PC-9 (cell line): ENCODE data around the gene DNAJC28.

Source experiments
- EZH2 ChIP-seq: fragments of 200-600 bp; sonication (generic); IDR thresholded peaks from 2 replicates; pipeline ENCODE4 v1.8.0; 2017; ENCODE audit warnings: antibody characterized with exemption, low read depth
- TF ChIP-seq, protein P1 (sequence below): fragments of 200-600 bp; sonication (generic); conservative IDR thresholded peaks from 2 replicates; pipeline ENCODE4 v1.6.1; 2017; ENCODE audit warnings: mixed run types, antibody characterized with exemption, mild to moderate bottlenecking, moderate library complexity

DNA sequence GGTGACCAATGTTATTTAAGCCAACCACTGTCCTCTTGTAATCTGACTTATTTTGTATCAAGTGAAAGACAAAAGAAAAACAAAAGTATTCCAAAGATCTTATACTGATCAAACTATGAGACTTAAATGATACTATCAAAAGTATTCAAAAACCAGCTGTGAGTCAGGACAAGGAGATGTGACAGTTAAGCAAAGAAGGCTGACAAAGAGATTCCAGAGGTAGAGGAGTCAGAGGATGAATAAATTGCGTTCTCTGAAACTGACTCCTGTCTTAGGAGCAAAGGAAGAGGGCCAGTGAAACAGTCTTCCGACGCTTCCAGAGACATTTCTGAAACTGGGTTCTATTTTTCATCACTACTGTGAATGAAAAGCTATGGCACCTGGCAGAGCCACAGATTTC is 32.7 kb downstream of the DNAJC28 start:
- TF ChIP-seq, protein P1, sequence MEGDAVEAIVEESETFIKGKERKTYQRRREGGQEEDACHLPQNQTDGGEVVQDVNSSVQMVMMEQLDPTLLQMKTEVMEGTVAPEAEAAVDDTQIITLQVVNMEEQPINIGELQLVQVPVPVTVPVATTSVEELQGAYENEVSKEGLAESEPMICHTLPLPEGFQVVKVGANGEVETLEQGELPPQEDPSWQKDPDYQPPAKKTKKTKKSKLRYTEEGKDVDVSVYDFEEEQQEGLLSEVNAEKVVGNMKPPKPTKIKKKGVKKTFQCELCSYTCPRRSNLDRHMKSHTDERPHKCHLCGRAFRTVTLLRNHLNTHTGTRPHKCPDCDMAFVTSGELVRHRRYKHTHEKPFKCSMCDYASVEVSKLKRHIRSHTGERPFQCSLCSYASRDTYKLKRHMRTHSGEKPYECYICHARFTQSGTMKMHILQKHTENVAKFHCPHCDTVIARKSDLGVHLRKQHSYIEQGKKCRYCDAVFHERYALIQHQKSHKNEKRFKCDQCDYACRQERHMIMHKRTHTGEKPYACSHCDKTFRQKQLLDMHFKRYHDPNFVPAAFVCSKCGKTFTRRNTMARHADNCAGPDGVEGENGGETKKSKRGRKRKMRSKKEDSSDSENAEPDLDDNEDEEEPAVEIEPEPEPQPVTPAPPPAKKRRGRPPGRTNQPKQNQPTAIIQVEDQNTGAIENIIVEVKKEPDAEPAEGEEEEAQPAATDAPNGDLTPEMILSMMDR = no peak
- TF ChIP-seq EZH2 = no peak
